HepG2 (cell line): ENCODE results near the gene CACNA1F. TPM values are rescaled to one million over a fixed set of nuclear protein-coding genes. Genes with fewer than 3 reads are reported as not detected.

ENCODE experiments used
- AGO2 ChIP-seq: fragments of 200-400 bp; formaldehyde crosslinking; optimal IDR thresholded peaks from 2 replicates; pipeline ENCODE3; 2017; ENCODE audit warnings: mild to moderate bottlenecking, low read depth, low read length, moderate library complexity
- BCL3 ChIP-seq: sonication (generic); formaldehyde crosslinking; IDR thresholded peaks from 2 replicates; pipeline ENCODE4 v1.5.1; 2020; ENCODE audit warnings: mild to moderate bottlenecking, missing genetic modification reagents, moderate library complexity
- BRD4 ChIP-seq: sonication (generic); formaldehyde crosslinking; IDR thresholded peaks from 2 replicates; pipeline ENCODE4 v1.4.0; 2020; ENCODE audit warnings: missing genetic modification reagents
- CREB1 ChIP-seq, 2 experiments: fragments of 450-650 bp in 1 of 2; IDR thresholded peaks; 2 replicates each; pipeline ENCODE4 v1.6.1; 2016 to 2017; ENCODE audit warnings: control low read depth in 1 of 2, mild to moderate bottlenecking in 1 of 2, missing compliant biosample characterization in 1 of 2, missing genetic modification characterization in 1 of 2
- DZIP1 ChIP-seq: sonication (generic); formaldehyde crosslinking; IDR thresholded peaks from 2 replicates; pipeline ENCODE4 v1.5.0; 2020; ENCODE audit warnings: mild to moderate bottlenecking, missing genetic modification reagents
- FOXA1 ChIP-seq, 2 experiments: fragments of 450-650 bp in 1 of 2; sonication (generic) in 1 of 2; formaldehyde crosslinking in 1 of 2; IDR thresholded peaks; 2 replicates each; pipeline versions ENCODE4 v1.4.0 to v1.6.1; 2016 to 2020; ENCODE audit warnings: missing genetic modification reagents in 1 of 2
- FOXK2 ChIP-seq: fragments of 450-650 bp; IDR thresholded peaks from 2 replicates; pipeline ENCODE4 v1.6.1; 2016
- HINFP ChIP-seq: sonication (generic); formaldehyde crosslinking; IDR thresholded peaks from 2 replicates; pipeline ENCODE4 v1.4.0; 2020; ENCODE audit warnings: low read depth, mild to moderate bottlenecking, missing genetic modification reagents
- KDM6A ChIP-seq: IDR thresholded peaks from 2 replicates; pipeline ENCODE4 v1.6.1; 2016; ENCODE audit warnings: low read depth
- PRDM10 ChIP-seq: sonication (generic); formaldehyde crosslinking; IDR thresholded peaks from 2 replicates; pipeline ENCODE4 v1.4.0; 2020; ENCODE audit warnings: low read depth, missing genetic modification reagents
- RBM39 ChIP-seq: fragments of 200-400 bp; formaldehyde crosslinking; IDR thresholded peaks from one replicate; pipeline ENCODE4 v1.6.1; 2018; ENCODE audit warnings: antibody characterized with exemption, mild to moderate bottlenecking, low read depth, low read length; ENCODE audit not compliant: poor library complexity, severe bottlenecking
- REPIN1 ChIP-seq: sonication (generic); formaldehyde crosslinking; IDR thresholded peaks from 2 replicates; pipeline ENCODE4 v1.8.0; 2022; ENCODE audit warnings: missing genetic modification reagents, low read depth, mild to moderate bottlenecking, borderline replicate concordance
- SALL2 ChIP-seq: sonication (generic); formaldehyde crosslinking; IDR thresholded peaks from 2 replicates; pipeline ENCODE4 v1.8.1; 2023; ENCODE audit warnings: mild to moderate bottlenecking, missing genetic modification reagents, inconsistent platforms
- SKI ChIP-seq: fragments of 450-650 bp; IDR thresholded peaks from one replicate; pipeline ENCODE4 v1.6.1; 2018; ENCODE audit warnings: mild to moderate bottlenecking; ENCODE audit not compliant: partially characterized antibody
- STAG1 ChIP-seq: sonication (generic); formaldehyde crosslinking; IDR thresholded peaks from 2 replicates; pipeline ENCODE4 v1.4.0; 2020; ENCODE audit warnings: missing genetic modification reagents
- TBX2 ChIP-seq: sonication (generic); formaldehyde crosslinking; IDR thresholded peaks from 2 replicates; pipeline ENCODE4 v1.5.0; 2020; ENCODE audit warnings: missing genetic modification reagents, mild to moderate bottlenecking, borderline replicate concordance
- ZNF225 ChIP-seq: sonication (generic); formaldehyde crosslinking; IDR thresholded peaks from 2 replicates; pipeline ENCODE4 v1.4.0; 2020; ENCODE audit warnings: mild to moderate bottlenecking, missing genetic modification reagents
- ZNF326 ChIP-seq: sonication (generic); formaldehyde crosslinking; IDR thresholded peaks from 2 replicates; pipeline ENCODE4 v1.4.0; 2020; ENCODE audit warnings: missing genetic modification reagents, borderline replicate concordance
- ZNF335 ChIP-seq: sonication (generic); formaldehyde crosslinking; IDR thresholded peaks from 2 replicates; pipeline ENCODE4 v1.4.0; 2020; ENCODE audit warnings: missing genetic modification reagents
- ZNF557 ChIP-seq: sonication (generic); formaldehyde crosslinking; IDR thresholded peaks from 2 replicates; pipeline ENCODE4 v1.4.0; 2020; ENCODE audit warnings: missing genetic modification reagents
- polyA plus RNA-seq, 8 experiments: library from polyadenylated mRNA; depleted of rRNA in 3 of 8; stranded (reverse) in 7 of 8; unstranded in 1 of 8; fragments of >200 nt; fragmentation: Illumina TruSeq in 4 of 8; extraction: Trizol in 4 of 8; gene quantifications; 2 replicates each; pipeline versions ENCODE4 v1.2.1 to v1.2.3, GENCODE V29; 2011 to 2016; ENCODE audit warnings: low read depth in 4 of 8, missing spikeins in 1 of 8, mixed read lengths in 1 of 8; ENCODE audit not compliant: insufficient read depth in 1 of 8
- total RNA-seq, 5 experiments: library from RNA; depleted of rRNA; stranded (reverse); fragments of >200 nt; fragmentation: Illumina TruSeq; extraction: Trizol; gene quantifications; 2 replicates each; pipeline ENCODE4 v1.2.3, GENCODE V29; 2016; ENCODE audit warnings: low read depth in 1 of 5

The CACNA1F gene
- total and polyA plus RNA-seq, 2 of the 13 experiments (the other 11 are each of a cell fraction or from before 2014, with no cell fraction given) = 0.03 TPM; not detected in 1

- TF ChIP-seq ZNF225 (CRISPR knock-in tag) (no peak), SKI (no peak), KDM6A (CRISPR knock-in tag) (no peak), ZNF335 (no peak), TBX2 (CRISPR knock-in tag) (no peak; the same call in 1 of the 2 replicates), RBM39 (peak; percentile 69), BRD4 (no peak), CREB1 (IDR thresholded peaks at IDR 0.05) (no peak), CREB1 (CRISPR knock-in tag; IDR thresholded peaks at IDR 0.05) (no peak), FOXK2 (no peak), STAG1 (CRISPR knock-in tag) (peak; percentile 46), REPIN1 (CRISPR knock-in tag) (peak; percentile 36; the same call in 1 of the 2 replicates), PRDM10 (no peak), FOXA1 (IDR thresholded peaks at IDR 0.05) (no peak), FOXA1 (CRISPR knock-in tag; IDR thresholded peaks at IDR 0.05) (no peak), DZIP1 (CRISPR knock-in tag) (no peak), AGO2 (no peak), ZNF557 (CRISPR knock-in tag) (no peak), HINFP (CRISPR knock-in tag) (no peak), BCL3 (CRISPR knock-in tag) (peak; percentile 40; the same call in 1 of the 2 replicates), ZNF326 (CRISPR knock-in tag) (no peak), SALL2 (CRISPR knock-in tag) (no peak)
Observed at GRCh38 chrX:49186125-49187027, 46.8 kb downstream of the CACNA1F start, which contains the start of gene PRICKLE3 (continued).
